HAP-1 (cell line): ENCODE results near the gene PDP2.

Experiments used
- DNase-seq, 2 experiments: peaks; one replicate each; pipeline ENCODE4 v3.0.0-alpha.2; 2016 to 2020; ENCODE audit warnings: low spot score in 2 of 2
- H3K27me3 ChIP-seq: fragments of 250-450 bp; sonication (Bioruptor Pico); 2 replicates; pipeline ENCODE4 v1.5.1; 2020; ENCODE audit warnings: low read depth, mild to moderate bottlenecking, moderate library complexity
- H3K36me3 ChIP-seq: fragments of 250-450 bp; sonication (Bioruptor Pico); replicated peaks from 2 replicates; pipeline ENCODE4 v1.5.1; 2020; ENCODE audit warnings: mild to moderate bottlenecking
- H3K4me1 ChIP-seq: fragments of 250-450 bp; sonication (Bioruptor Pico); 2 replicates; pipeline ENCODE4 v1.5.1; 2020; ENCODE audit warnings: mild to moderate bottlenecking
- H3K4me3 ChIP-seq: fragments of 250-450 bp; sonication (Bioruptor Pico); 2 replicates; pipeline ENCODE4 v1.5.1; 2020; ENCODE audit warnings: mild to moderate bottlenecking, moderate library complexity
- H3K9me3 ChIP-seq: fragments of 250-450 bp; sonication (Bioruptor Pico); 2 replicates; pipeline ENCODE4 v1.5.1; 2020; ENCODE audit warnings: mild to moderate bottlenecking, moderate library complexity
- in situ Hi-C: fragments of 300-500 bp; cut with MboI; formaldehyde crosslinking; loops from 3 replicates; pipeline ENCODE4 v1.14.3; 2020; ENCODE audit warnings: low sequenced_read_pairs, inconsistent platforms, mixed read lengths

The PDP2 gene

DNA sequence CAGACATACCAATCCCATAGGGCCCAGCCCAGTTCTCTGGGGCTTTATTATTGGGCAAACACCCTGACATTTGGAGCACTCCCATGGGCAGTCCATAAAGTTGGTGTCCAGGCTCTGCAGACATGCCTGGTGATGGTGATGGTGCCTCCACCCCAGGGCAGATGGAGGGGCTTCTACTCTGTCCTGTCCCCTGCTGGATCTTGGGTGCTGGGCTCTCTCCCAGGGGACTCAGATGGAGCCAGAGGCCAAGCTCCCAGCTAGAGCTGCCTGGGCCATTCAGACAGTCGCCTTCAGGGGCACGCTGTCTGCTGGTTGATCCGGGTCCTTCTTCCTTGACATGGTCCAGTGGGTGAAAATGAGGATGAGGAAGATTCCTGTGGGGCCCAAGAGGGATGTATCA lies 27.8 kb downstream of the PDP2 start:
- DNase-seq = no peak
- Histone ChIP-seq H3K27me3 (no peaks in the 10 kb centered on the region), H3K4me3 (no peak overlapping the region), H3K4me1 (peaks cover 10% of the 10 kb centered on the region), H3K36me3 (no peaks in the 10 kb centered on the region), H3K9me3 (no peaks in the 10 kb centered on the region)
- in situ Hi-C loops = no loop called here

DNA sequence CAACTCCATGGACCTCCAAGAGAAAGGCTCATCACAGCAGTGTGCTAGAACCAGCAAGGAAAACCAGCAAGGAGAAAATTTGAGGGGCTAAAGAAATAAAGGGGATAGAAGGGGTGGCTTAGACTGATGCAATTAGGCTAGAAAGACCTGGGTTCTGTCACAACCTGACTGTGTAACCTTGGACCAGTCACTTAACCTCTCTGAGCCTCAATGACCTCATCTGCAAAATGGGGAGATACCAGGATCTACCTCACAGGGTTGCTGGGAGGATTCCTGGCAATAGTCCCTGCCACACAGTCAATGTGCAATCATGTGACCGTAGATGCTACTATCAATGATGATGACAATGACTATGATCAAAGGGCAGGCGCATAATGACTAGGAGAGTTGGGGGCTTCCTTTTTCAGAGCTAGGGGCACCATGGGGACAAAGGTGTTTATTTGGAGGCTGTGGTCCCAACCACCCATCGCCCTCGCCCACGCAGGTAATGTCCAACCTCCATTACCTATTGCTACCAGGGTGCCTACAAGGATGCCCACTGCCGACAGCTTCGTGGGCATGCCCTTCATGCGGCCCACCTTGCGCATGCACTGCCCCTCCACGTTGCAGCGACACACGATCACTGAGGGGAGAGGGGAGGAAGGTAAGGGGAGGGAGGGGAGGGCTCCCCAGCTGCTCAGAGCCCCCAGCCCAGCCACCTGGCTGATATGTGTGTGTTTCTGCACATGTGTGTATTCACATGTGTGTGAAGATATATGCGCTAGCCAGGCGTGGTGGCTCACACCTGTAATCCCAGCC lies 28.6 kb downstream of the PDP2 start:
- H3K9me3 ChIP-seq = no peaks in the 10 kb centered on the region
- H3K4me3 ChIP-seq = no peak overlapping the region
- DNase-seq = no peak
- in situ Hi-C loops = no loop called here
- peaks cover 10% of the 10 kb centered on the region for H3K4me1 ChIP-seq
- no peaks in the 10 kb centered on the region for H3K27me3 ChIP-seq
- no peaks in the 10 kb centered on the region for H3K36me3 ChIP-seq

DNA sequence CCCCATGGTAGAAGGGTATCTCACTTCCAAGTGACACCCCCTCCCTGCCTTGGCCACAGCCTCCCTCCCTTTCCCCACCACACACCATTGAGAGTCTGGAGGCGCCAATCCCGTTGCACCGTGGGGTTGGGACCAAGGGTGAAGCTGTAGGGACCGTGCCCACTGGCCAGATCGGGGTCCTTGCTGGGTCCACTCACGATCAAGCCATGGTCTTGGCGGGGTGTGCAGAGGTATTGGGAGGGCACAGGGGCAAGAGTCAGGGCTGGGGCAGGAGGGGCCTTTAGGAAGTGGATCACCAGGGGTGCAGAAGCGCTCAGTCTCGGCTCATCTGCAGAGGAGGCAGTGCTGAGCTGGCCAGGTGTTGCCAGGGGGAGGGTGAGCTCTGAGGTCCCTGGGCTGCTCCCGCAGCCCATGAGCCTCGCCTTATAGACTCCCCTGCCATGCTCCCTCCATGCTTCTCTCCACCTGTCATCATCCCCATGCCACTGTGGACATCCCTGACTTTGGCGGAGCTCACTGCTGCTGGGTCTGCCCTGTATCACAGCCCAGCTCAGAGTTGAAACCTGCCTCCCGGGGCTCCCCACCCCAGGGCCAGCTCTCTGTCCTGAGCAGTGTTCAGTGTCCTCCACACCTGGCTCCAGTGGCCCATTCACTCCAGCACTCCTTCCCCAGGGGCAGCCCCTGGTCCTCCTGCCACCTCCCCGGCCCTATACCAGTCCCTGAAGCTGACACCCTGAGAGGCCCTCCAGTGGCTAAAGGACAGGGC lies 30.0 kb downstream of the PDP2 start:
- DNase-seq = no peak
- Histone ChIP-seq H3K9me3 (no peaks in the 10 kb centered on the region), H3K4me3 (no peak overlapping the region), H3K4me1 (peaks cover 8% of the 10 kb centered on the region), H3K36me3 (no peaks in the 10 kb centered on the region), H3K27me3 (no peaks in the 10 kb centered on the region)
- in situ Hi-C loops = no loop called here

DNA sequence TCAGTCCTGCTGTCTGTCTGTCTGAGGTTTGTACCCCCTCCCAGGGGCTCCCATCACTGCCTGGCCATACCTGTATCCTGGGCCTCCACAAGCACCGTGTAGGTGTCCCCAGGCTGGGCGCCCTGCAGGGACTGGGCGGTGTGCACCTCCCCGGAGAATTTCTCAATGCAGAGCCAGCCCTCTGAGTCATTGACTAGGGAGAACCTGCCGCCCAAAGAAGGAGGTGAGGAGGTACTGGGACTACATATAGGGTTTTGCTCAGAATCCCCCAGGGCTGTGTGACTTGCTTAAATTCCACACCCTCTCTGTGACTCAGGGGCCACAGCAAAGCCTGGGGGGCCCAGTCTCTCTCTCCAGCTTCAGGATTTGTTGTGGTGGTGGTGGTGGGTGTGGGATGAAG lies 30.8 kb downstream of the PDP2 start:
- no peaks in the 10 kb centered on the region for H3K27me3 ChIP-seq
- peaks cover under 1% of the 10 kb centered on the region; the same call in 1 of the 2 replicates for H3K4me1 ChIP-seq
- no peak overlapping the region for H3K4me3 ChIP-seq
- in situ Hi-C loops = no loop called here
- DNase-seq = no peak
- H3K9me3 ChIP-seq = no peaks in the 10 kb centered on the region
- H3K36me3 ChIP-seq = no peaks in the 10 kb centered on the region

DNA sequence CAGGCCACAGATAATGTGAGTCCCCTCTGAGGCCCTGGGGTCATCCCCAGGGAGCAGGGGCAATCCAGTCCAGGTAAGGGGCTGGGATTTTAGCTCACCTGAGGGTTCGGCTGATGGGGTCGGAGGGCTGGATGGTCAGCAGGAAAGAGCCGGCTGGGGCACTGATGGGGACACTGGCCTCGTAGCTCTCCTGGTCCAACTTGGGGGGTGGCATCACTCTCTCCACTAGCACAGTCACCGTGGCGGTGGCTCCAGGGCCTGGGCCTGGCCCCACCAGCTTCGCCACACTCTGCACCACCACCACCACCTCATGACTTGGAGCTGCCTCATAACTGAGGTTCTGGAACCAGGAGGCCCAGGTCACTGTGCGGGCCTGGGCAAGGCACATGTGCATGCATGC lies 31.5 kb downstream of the PDP2 start:
- Histone ChIP-seq H3K36me3 (no peaks in the 10 kb centered on the region), H3K27me3 (no peaks in the 10 kb centered on the region), H3K9me3 (no peaks in the 10 kb centered on the region), H3K4me1 (no peaks in the 10 kb centered on the region), H3K4me3 (no peak overlapping the region)
- DNase-seq = no peak
- in situ Hi-C loops = no loop called here

DNA sequence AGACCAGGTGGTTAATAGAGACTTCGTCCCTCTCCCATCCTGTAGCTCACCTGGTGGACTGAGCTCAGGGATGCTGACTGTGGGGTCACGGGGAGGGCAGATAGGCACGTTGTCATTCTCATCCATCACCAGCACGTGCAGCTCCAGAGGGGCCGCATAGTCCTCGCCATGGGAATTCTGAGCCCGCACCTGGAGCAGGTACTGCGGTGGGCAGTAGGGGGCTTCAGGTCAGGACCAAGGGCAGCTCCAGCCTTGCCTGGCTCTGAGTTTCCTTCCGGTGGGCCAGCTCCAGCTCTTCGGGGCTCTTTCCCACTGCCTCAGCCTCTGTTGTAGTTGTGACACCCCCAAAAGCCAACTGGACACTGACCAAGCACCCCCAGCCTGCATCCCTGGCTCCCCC lies 32.8 kb downstream of the PDP2 start:
- Histone ChIP-seq H3K36me3 (no peaks in the 10 kb centered on the region), H3K9me3 (no peaks in the 10 kb centered on the region), H3K4me1 (no peaks in the 10 kb centered on the region), H3K4me3 (no peak overlapping the region), H3K27me3 (no peaks in the 10 kb centered on the region)
- no peak for DNase-seq
- in situ Hi-C loops = no loop called here

DNA sequence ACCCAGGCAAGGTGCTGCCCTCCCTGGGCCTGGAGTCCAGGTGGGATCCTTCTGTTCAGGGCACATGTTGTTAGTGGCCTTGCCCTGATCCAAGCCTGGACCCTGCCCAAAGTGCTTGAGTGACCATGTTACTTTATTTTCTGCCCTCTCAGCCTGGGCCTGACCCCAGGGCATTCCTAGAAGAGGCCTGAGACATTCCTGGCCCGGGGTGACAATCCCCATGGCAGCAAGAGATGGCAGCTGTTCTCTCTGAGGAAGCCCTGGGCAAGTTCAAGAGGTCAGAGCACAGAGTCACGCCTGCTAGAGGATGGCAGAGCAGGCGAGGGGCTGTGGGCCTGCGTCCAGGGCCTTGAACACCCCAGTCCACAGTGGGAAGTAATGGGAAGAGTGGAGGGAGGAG lies 33.4 kb downstream of the PDP2 start:
- no peaks in the 10 kb centered on the region for H3K27me3 ChIP-seq
- DNase-seq = no peak
- H3K9me3 ChIP-seq = no peaks in the 10 kb centered on the region
- H3K4me1 ChIP-seq = no peaks in the 10 kb centered on the region
- H3K4me3 ChIP-seq = no peak overlapping the region
- in situ Hi-C loops = no loop called here
- no peaks in the 10 kb centered on the region for H3K36me3 ChIP-seq

DNA sequence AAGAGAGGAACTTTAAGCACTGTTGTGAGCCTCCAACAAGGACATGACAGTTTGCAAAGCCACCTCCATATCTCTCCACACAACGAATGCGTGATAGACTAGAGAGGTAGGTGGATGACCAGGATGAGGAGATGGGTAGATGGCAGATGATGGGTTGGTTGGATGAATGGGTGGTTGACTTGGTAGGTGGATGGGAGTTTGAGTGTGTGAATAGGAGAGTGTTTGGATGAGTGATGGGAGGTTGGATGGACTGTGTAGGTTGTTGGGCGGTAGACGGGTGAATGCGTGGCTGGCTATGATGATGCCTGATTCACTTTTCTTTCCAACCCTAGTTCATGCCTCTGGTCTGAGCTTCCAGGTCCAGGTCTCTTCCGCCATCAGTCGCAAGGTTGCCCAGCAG lies 34.2 kb downstream of the PDP2 start:
- H3K4me1 ChIP-seq = no peaks in the 10 kb centered on the region
- no peaks in the 10 kb centered on the region for H3K36me3 ChIP-seq
- no peaks in the 10 kb centered on the region for H3K27me3 ChIP-seq
- no peak overlapping the region for H3K4me3 ChIP-seq
- no peaks in the 10 kb centered on the region for H3K9me3 ChIP-seq
- no peak for DNase-seq
- in situ Hi-C loops = no loop called here

DNA sequence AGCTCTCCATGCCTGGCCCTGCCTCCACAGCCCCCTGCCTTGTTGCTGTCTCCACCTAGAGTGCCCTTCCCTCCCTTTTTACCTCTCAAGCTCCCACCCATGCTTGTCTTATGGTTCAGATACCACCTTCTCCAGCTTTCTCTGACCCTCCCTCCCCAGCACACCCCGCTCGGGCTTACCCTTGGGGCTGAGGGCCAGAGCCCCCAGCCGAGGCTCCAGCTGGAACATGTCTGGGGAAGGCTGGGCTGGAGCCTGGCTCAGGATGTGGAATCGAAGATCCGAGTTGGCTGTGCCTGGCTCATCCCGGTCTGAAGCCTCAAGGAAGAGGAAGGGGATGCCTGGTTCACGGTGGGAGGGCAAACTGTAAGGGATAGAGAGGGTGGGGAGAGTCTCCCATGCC lies 34.7 kb downstream of the PDP2 start:
- Histone ChIP-seq H3K27me3 (0 out of 2 replicates have a peak, but pooled peaks cover 2% of the 10 kb centered on the region), H3K9me3 (no peaks in the 10 kb centered on the region), H3K4me3 (no peak overlapping the region), H3K4me1 (no peaks in the 10 kb centered on the region), H3K36me3 (no peaks in the 10 kb centered on the region)
- in situ Hi-C loops = no loop called here
- no peak for DNase-seq

DNA sequence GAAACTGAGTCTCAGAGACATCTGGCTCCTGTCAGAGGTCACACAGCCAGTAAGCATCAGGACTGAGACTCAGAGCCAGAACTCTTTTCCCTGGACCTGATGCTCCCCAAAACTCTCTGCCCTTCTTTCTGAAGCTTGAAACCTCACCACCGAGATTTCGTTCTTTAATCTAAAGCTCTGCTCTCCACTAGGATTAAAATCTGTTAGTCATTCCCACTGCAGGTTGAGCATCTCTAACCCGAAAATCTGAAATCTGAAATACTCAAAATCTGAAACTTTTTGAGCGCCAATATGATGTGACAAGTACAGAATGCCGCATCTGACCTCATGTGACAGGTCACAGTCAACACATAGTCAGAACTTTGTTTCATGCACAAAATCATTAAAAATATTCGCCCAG lies 36.2 kb downstream of the PDP2 start:
- no peaks in the 10 kb centered on the region for H3K4me1 ChIP-seq
- no peaks in the 10 kb centered on the region for H3K9me3 ChIP-seq
- in situ Hi-C loops = no loop called here
- no peaks in the 10 kb centered on the region for H3K36me3 ChIP-seq
- 0 out of 2 replicates have a peak, but pooled peaks cover 2% of the 10 kb centered on the region for H3K27me3 ChIP-seq
- no peak overlapping the region for H3K4me3 ChIP-seq
- no peak for DNase-seq

DNA sequence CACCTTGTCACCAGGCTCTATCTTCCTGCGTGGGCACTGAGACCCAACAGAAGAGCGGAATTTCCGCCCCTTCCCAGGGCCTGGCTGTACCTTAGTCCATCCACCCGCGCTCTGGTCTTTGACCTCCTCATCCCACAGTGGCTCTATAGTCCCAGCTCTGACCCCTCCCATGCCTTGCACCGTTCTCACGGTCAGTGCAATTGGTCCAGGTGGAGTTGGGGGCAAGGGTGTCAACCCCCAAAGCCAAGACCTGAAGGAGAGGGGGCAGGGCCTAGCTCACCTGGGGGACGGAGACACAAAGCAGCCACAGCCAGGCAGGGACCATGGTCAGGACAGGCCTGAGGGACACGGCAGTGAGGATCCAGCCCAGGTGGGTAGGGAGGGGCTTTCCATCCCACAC lies 37.4 kb downstream of the PDP2 start:
- in situ Hi-C loops = no loop called here
- Histone ChIP-seq H3K36me3 (no peaks in the 10 kb centered on the region), H3K9me3 (no peaks in the 10 kb centered on the region), H3K4me1 (no peaks in the 10 kb centered on the region), H3K4me3 (no peak overlapping the region), H3K27me3 (0 out of 2 replicates have a peak, but pooled peaks cover 2% of the 10 kb centered on the region)
- no peak for DNase-seq

DNA sequence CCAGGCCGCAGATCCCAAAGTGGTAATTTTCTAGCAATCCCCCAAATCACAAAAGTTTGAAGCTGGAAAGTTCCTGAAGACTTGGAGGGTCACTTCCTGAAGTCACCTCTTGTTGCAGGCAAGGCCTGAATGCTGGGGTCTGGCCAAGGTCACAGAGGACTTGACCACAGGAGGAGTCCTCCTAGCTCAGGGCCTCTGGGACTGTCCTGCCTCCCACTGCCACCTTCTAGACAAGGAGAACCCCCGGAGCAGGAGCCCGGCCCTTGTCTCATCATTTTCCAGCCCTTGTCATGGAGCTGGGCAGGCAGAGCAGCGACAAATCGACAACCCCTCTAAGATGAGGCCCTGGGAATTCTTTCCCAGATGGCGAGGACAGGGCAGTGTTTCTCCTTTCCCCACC lies 38.0 kb downstream of the PDP2 start:
- no peak for DNase-seq
- H3K4me1 ChIP-seq = no peaks in the 10 kb centered on the region
- H3K9me3 ChIP-seq = no peaks in the 10 kb centered on the region
- no peaks in the 10 kb centered on the region for H3K36me3 ChIP-seq
- in situ Hi-C loops = no loop called here
- H3K27me3 ChIP-seq = 0 out of 2 replicates have a peak, but pooled peaks cover 2% of the 10 kb centered on the region
- H3K4me3 ChIP-seq = no peak overlapping the region

DNA sequence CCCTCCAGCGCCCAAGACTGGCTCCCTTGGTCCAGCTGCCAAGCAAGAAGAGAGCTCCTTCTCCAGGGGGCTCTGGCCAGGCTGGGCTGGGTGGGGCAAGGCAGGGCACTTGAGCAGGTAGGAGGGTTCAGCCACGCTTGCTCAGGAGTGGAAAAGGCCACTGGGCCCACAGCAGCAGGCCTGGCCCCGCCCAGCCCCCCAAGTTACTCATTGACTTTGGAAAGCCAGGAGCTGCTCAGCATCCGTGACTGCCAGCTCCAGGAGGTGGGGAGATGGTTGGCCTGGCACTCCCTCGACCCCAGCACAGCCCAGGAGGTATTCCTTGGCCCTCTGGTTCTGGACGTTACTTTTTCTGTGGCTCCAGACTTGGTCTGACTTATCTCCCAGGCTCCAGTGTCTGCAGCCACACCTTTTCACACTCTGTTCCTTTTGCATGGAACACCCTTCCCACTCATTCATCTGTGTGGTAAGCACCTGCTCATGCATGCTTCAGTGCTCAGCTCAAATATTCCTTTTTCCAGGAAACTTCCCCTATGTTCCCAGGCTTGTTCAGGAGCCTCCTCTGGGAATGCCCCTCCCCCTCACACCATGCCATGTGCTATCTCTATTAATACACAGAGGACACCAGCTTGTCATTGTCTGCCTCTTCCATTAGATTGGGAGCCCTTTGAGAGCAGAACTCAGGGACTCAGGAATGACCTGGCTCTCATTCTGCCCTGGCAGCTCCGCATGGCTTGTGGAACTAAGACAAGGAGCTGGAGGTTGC lies 38.7 kb downstream of the PDP2 start, which contains the start of gene CDH16:
TSS of gene CDH16 (minus strand) at position 83 of the 766 bp plus-strand sequence. CDS start 820 bp downstream, outside the sequence.
- in situ Hi-C loops = no loop called here

More for the DNA sequence above, 38.7 kb downstream of the PDP2 start, which contains the start of gene CDH16:
- Histone ChIP-seq H3K27me3 (0 out of 2 replicates have a peak, but pooled peaks cover 2% of the 10 kb centered on the region), H3K36me3 (no peaks in the 10 kb centered on the region), H3K4me3 (no peak within 1 kb of the TSS), H3K4me1 (no peaks in the 10 kb centered on the region), H3K9me3 (no peaks in the 10 kb centered on the region)
- no peak for DNase-seq
